ENCODE results near the gene TGFBR3L. TPM values are rescaled to one million over a fixed set of nuclear protein-coding genes. Genes with fewer than 3 reads are reported as not detected.

TGFBR3L gene
- total and polyA plus RNA-seq, 2 of the 13 experiments (the other 11 are each of a cell fraction or from before 2014, with no cell fraction given): 0.20 to 1.0 TPM

- TF ChIP-seq TBL1XR1 (IDR thresholded peaks at IDR 0.05; ENCODE audit: borderline replicate concordance, low read length, partially characterized antibody) (no peak), JUNB (CRISPR knock-in tag; IDR thresholded peaks at IDR 0.05; ENCODE audit: borderline replicate concordance) (no peak), ZNF510 (CRISPR knock-in tag; IDR thresholded peaks at IDR 0.05; ENCODE audit: low read depth) (peak; percentile 29; the same call in 1 of the 2 replicates), ZNF350 (CRISPR knock-in tag; IDR thresholded peaks at IDR 0.05; ENCODE audit: borderline replicate concordance, low read depth) (peak; percentile 96), ZNF629 (CRISPR knock-in tag; conservative IDR thresholded peaks at IDR 0.05) (no peak), NR2F1 (CRISPR knock-in tag; IDR thresholded peaks at IDR 0.05) (peak; percentile 33 to 44; a peak in 2 of 4 replicates), ZFY (CRISPR knock-in tag; IDR thresholded peaks at IDR 0.05) (peak; percentile 93), ZFP36 (IDR thresholded peaks at IDR 0.05; ENCODE audit: borderline replicate concordance, low read depth, low read length, partially characterized antibody) (no peak), GATAD2A (CRISPR knock-in tag; IDR thresholded peaks at IDR 0.05) (no peak), ZBTB40 (IDR thresholded peaks at IDR 0.05) (no peak), ZBTB40 (CRISPR knock-in tag; IDR thresholded peaks at IDR 0.05) (peak; percentile 57; the same call in 1 of the 2 replicates), ONECUT2 (CRISPR knock-in tag; IDR thresholded peaks at IDR 0.05) (0 out of 2 replicates have a peak, but pooled peaks have one; percentile 16), ZNF550 (CRISPR knock-in tag; IDR thresholded peaks at IDR 0.05; ENCODE audit: borderline replicate concordance) (no peak), PRMT3 (CRISPR knock-in tag; IDR thresholded peaks at IDR 0.05; ENCODE audit: borderline replicate concordance, low read depth) (no peak), FUBP1 (CRISPR knock-in tag; IDR thresholded peaks at IDR 0.05; ENCODE audit: borderline replicate concordance) (no peak), ZNF720 (CRISPR knock-in tag; IDR thresholded peaks at IDR 0.05) (no peak), REPIN1 (CRISPR knock-in tag; IDR thresholded peaks at IDR 0.05; ENCODE audit: borderline replicate concordance, low read depth) (peak; percentile 93; the same call in 1 of the 2 replicates), HOXA5 (CRISPR knock-in tag; IDR thresholded peaks at IDR 0.05) (peak; percentile 89), ZNF354B (CRISPR knock-in tag; IDR thresholded peaks at IDR 0.05) (0 out of 2 replicates have a peak, but pooled peaks have one; percentile 76)
These were observed 29.0 kb downstream of the TGFBR3L start, which contains the start of gene TIMM44 (continued) for GRCh38 chr19:7943444-7944176.

All from HepG2 (cell line).